NCI-H1105 treated with DMSO at 0.1 percent for 48 hours (cell line): ENCODE data around the gene ACTRT2.

Experiments used
- DNase-seq: peaks from one replicate; lab custom pipeline; 2025; lab: John Stamatoyannopoulos, UW

ACTRT2 gene

DNA sequence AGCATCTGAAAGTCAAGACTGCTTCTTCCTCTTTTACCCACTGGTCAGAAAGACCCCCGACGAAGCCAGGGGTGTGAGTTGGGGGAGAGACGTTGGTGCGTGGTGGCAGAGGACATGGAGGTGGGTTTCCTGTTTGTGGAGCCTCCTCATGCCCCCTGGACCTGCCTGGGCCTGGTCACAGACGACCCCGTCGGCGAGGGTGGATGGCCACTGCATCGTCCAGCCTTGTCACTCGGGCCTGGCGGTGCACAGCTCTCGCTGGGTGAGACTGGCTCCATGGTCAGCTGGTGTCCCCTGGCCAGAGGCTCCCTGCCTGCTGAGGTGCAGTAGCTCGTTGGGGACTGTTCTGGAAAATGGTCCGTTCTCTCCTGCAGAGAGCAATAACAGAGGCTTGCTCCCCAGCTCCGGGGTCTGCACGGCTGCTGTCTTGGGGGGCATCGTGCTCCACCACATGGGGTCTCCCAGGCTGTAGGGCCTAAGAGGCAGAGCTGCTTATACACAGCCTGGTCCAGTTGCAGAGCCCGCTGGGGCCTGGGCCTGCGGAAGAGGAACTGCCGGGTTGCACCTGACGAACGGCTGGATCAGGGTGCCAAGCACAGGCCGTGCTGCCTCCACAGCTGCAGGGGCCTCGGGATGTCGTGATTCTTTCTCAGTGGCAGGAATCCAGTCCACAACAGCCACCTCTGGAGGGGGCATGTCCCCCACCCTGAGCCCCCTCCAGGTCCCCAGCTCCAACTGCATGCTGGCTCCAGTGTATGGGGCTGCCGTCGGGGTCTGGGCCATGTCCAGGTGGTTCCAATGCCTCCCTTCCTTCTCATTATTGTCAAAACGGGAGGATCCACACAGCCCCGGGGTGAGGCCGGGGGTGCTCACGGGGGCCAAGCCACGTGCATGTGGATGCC is 18.0 kb upstream of the ACTRT2 start:
- no peak for DNase-seq

DNA sequence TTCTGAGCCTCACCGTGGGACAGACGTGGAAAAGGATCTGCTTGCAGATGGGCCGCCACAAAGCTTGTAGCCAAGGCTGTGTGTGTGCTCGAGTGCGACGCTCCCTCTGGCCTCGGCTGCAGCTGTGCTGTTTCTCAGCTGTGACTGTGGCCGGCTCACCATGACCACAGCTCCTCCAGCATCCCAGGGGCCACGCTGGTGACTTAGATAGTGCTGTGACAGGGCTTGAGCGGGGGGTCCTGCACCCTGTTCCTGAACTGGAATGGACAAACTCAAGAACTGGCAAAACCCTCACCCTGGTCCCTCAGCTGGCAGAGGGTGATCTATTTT is 17.4 kb upstream of the ACTRT2 start:
- DNase-seq = no peak

DNA sequence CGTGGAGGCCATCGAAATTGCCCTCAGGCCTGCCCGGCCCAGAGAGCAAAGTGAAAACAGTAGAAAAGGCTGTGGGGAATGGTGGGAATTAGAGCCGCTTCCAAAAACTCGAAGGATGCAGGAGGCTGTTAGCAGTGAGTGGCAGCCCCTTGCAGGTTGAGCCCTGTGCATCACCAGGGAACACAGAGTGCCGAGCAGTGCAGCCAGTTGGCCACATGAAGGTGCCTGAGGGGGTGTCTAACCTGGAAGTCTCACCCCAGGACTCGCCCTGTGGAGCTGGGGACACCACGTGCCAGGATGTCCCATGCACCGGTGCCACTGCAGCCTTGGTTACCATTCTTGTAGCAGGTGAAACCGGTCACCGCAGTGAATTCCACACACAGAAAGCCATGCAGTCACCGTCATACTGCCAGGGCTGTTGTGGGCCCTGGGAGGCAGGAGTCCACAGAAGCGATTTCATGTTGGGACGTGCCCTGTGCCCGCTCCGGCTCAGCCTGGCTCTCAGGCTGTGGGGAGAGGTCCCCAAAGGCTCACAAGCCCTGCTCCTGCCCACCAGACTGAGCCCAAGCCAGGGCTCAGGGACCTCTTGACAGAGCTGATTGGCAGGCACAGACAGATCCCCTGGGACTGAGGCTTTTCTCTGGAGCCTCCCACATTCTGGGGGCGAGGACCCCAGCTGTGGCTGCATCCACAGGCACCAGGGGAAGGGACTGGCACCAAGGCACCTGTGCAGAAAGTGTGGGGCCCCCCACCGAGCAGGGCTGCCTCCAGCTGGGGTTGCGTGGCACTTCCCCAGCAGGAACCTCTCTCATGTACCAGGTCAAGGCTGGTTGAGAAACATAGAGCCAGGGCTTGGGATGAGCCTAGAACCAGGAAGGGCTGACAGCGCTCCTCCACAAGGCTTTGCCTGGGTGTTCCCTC is 16.7 kb upstream of the ACTRT2 start:
- no peak for DNase-seq

DNA sequence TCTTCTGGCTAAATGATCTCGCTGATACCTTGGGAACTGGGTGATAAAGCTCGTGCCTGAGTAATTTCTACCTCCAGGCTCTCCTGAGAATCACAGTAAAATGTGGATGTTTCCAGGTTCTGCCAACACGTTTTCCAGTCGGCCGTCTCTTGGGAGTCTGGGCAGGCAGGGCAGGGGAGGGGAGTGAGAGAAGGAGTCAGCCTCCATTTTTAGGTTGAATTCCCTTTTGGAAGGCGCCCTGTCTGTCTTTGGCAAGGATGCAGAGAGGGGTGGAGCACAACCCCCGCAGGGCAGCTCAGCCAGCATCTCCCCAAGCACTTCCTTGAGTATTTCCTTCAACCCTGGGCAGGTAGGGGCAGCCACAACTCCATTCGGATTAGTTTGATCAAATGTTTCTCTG is 15.5 kb upstream of the ACTRT2 start:
- DNase-seq = no peak

DNA sequence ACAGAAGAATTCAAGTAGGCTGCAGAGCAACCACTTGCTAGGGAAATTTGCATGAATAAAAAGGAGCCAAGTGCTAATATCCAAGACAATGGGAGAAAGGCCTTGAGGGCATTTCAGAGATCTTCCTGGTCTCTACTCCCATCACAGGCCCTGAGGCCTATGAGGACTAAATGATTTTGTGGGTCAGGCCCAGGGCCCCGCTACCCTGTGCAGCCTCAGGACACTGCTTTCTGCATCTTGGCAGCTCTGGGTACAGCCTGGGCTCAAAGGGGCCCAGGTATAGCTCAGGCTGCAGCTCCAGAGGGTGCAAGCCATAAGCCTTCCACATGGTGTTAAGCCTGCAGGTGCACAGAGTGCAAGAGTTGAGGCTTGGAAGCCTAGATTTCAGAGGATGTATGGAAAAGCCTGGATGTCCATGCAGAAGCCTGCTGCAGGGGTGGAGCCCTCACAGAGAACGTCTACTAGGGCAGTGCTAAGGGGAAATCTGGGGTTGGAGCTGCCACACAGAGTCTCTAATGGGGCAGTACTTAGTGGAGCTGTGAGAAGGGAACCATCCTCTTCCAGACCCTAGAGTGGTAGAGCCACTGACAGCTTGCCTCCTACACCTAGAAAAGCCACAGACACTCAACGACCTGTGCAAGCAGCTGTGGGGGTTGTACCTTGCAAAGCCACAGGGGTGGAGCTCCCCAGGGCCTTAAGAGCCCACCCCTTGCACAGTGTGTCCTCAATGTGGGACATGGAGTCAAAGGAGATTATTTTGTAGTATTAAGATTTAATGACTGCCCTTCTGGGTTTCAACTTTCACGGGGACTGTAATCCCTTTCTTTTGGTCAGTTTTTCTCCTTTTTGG is 13.7 kb upstream of the ACTRT2 start:
- no peak for DNase-seq

DNA sequence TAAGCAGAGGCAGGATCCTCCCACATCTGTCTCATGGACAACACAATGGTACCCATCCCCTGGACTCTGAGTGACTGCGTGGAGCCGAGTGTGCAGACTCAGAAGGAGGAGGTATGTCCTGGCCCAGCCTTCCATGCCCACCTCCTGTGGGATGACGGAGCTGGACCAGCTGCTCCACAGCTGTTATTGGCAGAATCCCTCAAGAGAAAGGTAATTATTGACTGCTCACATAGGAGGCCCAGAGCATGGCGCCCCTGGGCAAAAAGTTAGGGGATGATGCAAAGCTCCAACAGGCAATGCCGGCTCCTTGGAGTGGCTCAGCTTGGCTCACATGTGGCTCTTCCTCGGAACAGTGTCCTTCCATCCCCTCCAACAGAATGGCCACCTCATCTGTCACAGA is 12.2 kb upstream of the ACTRT2 start:
- no peak for DNase-seq

DNA sequence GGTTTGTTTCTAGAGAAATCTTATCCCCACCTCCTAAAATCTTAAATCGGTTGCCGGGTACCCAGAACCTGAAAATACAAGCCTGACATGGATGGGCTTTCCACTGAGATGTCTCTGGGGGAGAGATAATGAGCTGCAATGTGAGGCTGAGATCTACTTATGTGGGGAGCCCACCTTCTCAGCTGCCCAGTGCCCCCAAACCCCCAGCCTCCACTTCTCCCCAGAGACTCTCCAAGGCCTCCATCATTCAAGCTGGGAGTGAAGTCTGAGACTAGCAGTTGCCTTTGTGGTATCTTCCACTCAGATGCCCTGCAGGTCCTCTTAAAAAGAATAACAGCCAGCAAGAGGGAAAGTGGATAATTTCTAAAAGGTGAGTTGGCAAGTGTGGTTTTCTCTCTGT is 11.7 kb upstream of the ACTRT2 start:
- DNase-seq = no peak

DNA sequence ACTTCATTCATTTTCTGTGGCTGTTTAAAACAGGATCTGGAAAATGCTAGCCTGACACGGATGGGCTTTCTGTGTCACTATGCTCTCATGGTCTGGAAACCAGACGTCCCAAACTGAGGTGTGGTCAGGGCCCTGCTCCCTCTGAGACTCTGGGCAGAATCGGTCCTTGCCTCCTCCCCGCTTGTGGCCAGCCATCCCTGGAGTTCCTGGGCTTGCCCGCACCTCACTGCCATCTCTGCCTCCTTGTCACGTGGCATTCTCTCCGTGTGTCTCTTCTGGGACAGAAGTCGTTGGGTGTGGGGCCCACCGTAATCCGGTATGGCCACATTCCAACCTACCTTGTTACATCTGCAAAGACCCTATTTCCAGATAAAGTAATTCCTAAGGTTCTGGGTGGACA is 10.1 kb upstream of the ACTRT2 start:
- no peak for DNase-seq

DNA sequence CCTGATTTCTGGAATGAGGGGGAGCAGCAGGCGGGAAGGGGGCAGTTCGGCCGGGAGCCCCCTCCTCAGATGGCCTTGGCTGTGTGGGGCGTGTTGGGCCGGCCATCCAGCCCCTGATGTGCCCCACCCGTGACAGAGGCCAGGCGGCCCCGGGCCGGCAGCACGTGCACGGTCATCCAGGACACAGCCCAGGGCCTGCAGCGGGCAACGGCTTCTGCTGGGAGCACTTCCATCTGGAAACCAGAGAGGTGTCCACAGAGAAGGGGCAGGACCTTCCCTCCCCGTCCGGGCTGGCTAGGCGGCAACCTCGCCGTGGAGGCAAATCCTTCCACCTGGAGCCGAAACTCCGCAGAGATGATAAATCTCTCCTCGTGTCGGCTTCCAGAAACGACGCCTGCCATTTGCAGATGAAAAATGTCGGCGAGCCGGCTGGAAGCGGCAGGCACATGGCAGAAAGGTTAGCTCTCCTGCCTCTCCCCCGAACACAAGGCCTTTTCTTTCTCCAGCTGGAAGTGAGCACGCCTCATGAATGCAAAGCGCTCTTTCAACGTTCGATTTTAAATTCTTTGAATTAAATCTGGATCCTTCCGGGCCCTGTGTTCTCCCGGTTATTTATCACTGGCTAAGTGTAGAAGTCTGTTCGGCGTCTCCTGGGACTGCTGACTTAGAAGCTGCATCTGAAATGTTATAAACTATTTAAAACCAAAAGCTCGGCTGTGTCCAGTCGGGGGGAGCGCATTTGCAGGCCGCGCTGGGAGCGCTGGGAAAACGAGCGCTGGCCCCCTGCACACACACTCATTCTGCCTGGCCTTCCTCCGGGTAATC is 9.4 kb upstream of the ACTRT2 start:
- DNase-seq = no peak

DNA sequence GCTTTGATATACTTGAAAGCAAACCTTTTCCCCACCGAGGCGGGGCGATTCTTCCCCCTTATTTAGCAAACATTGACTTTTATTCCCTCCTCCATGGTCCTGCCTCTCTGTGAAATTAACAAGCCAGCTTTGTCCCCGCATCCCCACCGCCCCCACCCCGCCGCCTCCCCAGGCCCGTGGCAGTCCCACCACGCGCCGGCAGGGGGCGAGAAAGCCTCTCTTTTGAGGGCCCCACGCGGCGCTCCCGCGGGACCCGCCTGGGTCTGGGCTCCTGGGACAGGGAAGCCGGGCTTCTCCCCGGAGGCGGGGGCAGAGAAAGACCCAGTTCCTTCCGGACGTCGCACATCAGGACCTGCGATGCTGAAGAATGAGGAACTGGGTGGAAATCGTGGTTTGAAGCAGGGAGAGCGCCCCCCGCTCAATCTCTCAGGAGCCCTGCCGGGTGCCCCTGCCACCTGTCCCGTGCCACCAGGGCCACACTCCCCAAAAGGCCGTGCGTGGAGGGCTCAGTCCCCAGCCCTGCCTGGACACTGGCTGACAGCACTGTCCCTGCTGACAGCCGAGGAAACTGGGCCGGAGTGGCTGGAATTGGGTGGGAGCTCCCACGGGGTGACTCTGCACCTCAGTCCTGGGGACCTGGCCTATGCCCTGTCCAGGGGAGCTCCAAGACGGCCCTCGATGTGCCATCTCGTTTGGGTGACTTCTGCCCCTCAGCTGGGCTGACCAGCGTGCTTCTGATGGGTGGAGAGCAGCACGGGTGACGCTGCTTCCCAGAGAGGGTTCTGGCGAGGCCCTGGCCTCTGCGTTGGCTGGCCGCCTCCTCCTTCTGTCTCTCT is 8.6 kb upstream of the ACTRT2 start:
- DNase-seq = no peak

DNA sequence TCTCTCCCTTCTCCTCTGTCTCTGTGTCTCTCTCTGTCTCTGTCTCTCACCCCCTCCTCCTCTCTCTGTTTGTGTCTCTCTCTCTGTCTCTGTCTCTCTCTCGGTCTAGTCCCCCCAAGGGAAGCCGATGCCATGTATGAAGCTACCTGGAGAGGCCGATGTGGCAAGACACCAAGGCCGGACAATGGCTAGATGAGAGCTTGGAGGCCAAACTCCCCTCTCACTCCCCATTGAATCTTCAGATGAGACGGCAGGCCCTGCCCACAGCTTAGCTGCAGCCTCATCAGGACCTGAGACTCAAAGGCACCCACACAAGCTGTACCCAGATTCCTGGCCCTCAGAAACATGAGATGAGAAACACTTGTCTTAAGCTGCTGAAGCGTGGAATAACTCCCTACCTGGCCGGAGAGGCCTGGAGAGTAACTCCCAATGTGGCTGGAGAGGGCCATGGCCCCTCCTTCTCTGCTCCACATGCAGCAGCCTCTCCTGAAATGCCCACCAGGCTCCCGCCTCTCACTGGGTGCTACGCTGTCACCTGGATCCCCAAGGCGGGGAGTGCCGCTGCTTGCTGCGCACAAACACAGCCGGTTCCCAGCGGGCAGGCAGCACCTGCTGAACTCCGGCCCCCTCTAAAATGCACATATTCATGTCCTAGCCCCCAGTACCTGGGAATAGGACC is 7.8 kb upstream of the ACTRT2 start:
- no peak for DNase-seq

DNA sequence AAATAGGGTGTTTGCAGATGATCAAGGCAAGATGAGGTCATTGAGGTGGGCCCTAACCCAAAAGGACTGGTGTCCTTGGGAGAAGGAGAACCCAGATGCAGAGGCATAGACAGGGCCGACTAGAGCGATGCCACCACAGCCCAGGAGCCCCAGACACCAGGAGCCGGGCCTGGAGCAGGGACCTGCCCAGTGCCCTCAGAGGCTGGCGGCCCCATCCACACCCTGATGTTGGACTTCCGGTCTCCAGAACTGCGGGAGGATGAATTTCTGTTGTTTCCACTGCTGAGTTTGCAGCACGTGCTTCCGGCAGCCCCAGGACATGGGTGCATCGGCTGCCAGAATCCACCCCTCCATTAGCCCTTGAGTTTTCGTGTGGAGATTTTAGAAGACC is 7.2 kb upstream of the ACTRT2 start:
- no peak for DNase-seq

DNA sequence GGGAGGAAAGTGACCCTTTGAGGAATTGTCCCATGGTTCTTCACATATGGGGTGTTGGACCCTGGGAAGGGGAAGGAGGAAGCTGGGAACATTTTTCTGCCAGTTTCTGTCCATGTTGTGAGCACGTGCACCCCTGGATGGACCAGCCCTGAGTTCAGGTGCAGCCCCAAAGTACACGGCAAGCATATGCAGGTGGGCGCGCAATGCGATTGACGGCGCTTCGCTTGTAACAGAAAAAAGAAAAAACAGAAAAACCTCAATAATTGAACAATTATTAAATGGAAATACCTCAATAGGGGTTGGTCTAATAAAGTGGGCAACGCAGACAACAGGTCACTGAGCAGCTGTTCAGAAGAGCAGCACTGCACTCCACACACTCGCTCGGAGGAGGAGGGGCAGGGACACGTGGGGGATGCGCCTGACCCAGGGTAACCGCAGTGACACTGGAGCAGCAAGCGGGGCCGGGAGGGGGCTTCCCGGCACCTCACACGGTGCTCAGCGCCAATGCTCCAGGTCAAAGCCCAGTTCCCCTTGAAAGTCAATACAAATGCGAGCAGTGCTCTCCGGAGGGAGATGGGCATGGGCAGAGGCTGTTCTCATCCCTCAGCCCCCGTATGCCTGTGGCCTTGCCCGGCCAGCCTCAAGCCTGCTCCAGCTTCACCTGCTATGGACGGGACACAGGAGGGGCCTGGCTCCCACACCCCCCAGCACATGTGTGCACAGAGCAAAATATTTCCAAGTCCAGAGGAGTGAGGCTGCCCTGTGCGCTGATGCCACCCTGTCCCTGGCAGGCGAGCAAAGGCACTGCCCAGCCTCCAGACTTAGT is 6.6 kb upstream of the ACTRT2 start:
- DNase-seq = no peak

DNA sequence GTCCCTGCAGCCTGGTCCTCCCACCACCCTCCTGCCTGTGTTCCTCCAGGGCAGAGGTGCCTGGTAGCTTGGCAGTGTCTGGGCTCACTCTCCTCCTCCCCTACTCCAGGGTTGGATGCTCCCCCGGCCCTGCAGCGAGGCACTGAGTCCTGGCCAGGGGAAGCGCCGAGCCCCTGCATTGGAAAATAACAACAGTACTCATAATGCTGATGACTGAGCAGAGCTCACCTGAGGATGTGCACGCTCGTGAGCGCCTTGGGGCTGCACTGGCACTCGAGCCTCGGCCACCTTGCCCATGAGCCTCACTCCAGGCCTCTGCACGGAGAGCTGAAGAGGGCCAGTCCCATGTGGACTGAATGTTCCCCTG is 6.0 kb upstream of the ACTRT2 start:
- DNase-seq = no peak

DNA sequence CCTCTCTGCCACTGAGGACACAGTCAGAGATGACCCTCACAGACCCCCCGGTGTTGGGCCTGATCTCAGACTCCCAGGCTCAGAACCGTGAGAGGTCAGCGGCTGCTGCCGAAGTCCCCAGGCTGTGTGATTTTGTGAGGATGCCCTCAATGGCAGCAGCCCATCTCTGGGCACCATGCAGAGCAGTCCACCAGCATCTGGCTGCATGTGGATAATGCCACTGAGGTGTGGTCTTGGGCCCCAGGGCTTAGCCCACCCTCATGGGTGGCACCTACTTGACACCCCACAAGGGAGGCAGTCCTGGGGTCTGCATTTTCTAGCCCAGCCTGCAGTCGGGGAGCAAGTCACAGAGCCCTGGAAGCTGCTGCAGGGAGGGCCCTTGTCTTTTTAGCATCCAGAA is 5.5 kb upstream of the ACTRT2 start:
- DNase-seq = no peak

DNA sequence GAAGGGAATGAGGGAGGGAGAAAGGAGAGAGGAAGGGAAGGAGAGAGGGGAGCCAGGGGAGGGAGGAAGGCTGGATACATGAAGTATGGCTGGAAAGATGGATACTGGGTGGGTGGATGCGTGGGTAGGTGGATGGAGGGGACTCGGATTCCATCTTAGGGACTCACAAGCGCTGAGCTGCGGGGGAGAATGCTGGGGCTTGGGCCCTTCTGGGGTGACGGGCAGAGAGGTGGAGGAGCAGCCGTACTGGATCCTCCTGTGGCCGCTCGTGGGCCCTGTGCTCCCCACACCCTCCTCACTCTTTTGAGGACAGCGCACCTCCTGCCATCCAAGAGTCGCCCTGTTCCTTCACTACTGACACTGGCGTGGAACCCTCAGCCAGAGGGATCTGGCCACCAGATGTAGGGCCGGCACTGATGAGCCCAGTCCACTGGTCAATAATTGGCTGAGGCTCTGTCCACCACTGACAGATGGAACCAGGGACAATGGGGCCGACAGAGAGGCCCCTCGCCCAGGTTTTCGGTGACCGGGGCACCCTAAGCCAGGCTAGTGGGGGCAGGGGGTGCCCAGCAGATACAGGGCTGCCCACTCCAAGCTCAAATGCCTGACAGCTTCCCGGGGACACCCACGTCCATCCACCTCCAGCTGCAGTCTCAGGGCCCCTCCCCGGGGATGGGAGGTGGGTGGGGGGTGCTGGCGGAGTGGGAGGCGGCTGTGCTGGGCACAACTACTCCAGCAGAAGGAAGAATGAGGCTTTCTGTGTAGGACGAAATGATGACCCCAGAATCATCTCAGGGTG is 4.4 kb upstream of the ACTRT2 start:
- no peak for DNase-seq

DNA sequence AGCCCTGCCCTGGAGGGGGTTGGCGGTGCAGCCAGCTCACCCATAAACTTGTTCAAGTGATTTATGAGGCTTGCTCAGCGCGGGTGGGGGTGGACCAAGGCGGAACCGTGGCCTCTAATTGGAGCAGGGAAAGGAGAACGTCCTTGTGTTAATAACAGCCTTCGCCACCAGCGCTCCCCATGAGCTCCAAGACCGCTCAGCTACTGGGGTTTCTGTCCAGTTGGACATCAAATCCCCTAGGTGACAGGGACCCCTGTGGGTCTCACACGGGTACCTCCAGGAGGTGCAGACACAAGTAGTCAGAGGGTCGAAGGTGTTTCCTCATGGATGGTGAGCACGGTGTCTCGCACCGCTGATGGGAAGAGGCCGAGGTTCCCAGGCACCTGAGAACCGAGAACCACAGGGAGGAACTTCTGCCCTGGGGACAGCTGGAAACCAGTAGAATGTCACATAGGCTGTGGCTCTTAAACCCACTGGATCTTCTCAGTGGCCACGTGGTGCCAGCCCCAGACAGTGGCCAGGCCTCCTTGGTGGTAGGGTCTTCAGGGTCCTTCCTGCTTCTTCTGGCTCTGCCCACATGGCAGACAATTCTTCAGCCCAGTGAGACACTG is 3.7 kb upstream of the ACTRT2 start:
- DNase-seq = no peak

DNA sequence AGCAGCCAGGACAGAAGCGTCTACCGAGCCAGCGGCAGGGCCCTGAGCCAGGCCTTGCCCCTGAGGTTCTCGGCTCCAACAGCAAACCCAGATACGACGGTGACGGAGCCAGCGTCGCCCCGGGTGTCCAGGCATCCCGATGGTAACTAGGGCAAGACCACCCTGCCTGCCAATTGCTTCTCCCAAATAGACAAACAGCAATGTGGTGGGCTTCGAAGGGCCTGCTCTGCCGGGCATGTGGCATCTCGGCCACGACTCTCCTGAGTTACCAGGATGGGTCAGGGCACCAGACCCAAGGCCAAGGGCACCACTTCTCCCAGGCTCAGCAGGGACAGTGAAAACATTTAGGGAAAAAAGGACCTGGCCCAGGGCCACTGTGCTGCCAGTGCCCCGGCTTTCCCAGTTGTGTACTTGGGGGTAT is 3.2 kb upstream of the ACTRT2 start:
- DNase-seq = no peak
